Spleen (tissue), 7 donors: ENCODE data around the gene SNU13.

ENCODE experiments used
- CTCF ChIP-seq, 11 experiments: fragments of 200-600 bp in 7 of 11; fragments of 450-650 bp in 4 of 11; sonication (generic) in 4 of 11; IDR thresholded peaks in 8 of 11; conservative IDR thresholded peaks in 3 of 11; 1 replicate in 7 of 11; 2 replicates in 4 of 11; pipeline versions ENCODE4 v1.4.0 to v1.8.0; 2016 to 2021; ENCODE audit warnings: antibody characterized with exemption in 11 of 11, inconsistent platforms in 4 of 11, mild to moderate bottlenecking in 1 of 11
- POLR2A ChIP-seq, 3 donors: fragments of 450-650 bp; IDR thresholded peaks; one replicate each; pipeline ENCODE4 v1.5.1; 2017; ENCODE audit warnings: antibody characterized with exemption in 3 of 3, mild to moderate bottlenecking in 1 of 3
- POLR2AphosphoS5 ChIP-seq, 3 donors: sonication (generic); formaldehyde crosslinking; IDR thresholded peaks; one replicate each; pipeline ENCODE4 v1.5.1; 2017; ENCODE audit warnings: antibody characterized with exemption in 3 of 3
- donor health status: DM: no; HTN: no; CAD: no; lungs with moderate emphysema.
- donor health status: DM: no; HTN: no; CAD: no.
- donor health status: DM: no; HTN: no; CAD: no.

- TF ChIP-seq POLR2A (IDR thresholded peaks at IDR 0.05), result no peak
- no peak for TF ChIP-seq CTCF (IDR thresholded peaks at IDR 0.05 in 8 of 11, conservative IDR thresholded peaks at IDR 0.05 in 3 of 11)
- no peak for TF ChIP-seq POLR2AphosphoS5 (IDR thresholded peaks at IDR 0.05)
These were observed 29.8 kb downstream of the SNU13 start for GRCh38 chr22:41658869-41659268.
